Muscle of arm (tissue), 12 donors: ENCODE results near the gene ZNF649. TPM values are rescaled to one million over a fixed set of nuclear protein-coding genes. Genes with fewer than 3 reads are reported as not detected.
A peak's percentile ranks its signal among the peaks of the same experiment; 100 is the strongest.

Experiments
- DNase-seq: peaks from one replicate; pipeline ENCODE4 v3.0.0-alpha.2; 2013
- polyA plus RNA-seq, 12 donors: library from polyadenylated mRNA; unstranded; fragments of 120-200 nt; gene quantifications; one replicate each; pipeline ENCODE4 v1.2.1, GENCODE V29; 2013; ENCODE audit not compliant: insufficient read length in 12 of 12

ZNF649 gene
- polyA plus RNA-seq, 12 donors, result 9.4 to 18.7 (median 12.6) TPM; not detected in 1

GRCh38 chr19:51901860-51902259 lies 3.0 kb downstream of the ZNF649 start:
- no peak for DNase-seq

DNA sequence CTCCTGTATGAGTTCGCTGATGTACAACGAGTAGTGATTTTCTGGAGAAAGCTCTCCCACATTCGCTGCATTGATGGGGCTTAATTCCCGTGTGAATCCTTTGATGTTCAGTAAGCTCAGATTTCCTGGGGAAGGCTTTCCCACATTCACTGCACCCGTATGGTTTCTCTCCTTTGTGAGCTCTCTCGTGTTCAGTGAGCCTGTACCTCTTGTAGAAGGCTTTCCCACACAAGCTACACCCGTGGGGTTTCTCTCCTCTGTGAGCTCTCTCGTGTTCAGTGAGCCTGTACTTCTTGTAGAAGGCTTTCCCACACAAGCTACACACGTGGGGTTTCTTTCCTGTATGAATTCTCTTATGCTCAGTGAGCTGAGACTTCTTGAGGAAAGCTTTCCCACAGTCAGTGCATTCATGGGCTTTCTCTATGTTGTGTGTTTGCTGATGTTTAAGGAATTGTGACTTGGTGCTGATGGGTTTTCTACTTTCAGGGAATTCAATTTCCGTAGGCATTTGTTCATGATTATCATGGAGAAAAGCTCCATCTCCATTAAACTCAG lies 13.5 kb downstream of the ZNF649 start:
- no peak for DNase-seq

DNA sequence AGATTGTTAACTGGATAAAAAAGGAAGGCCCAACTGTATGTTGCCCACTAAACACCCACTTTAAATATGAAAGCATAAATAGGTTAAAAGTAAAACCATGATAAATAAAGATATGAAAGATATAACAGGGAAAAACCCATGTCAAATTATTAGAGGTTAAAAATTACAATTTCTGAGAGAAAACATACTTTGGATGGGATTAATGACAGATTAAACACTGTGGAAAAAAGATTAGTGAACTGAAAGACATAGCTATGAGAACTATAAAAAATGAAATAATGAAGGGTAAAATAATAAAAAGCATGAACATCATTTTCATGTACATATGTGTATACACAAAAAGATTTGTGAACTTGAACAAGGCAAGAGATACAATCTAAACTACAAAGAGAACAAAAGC lies 14.9 kb downstream of the ZNF649 start:
- DNase-seq, result no peak

- peak; percentile 94 for DNase-seq
Measured at GRCh38 chr19:51887522-51888498, 17.0 kb downstream of the ZNF649 start, which contains the start of gene ZNF577. Gene ZNF577 (minus strand): TSS chr19:51887951. CDS start chr19:51880382, 7,569 bp downstream.

- no peak for DNase-seq
Measured at GRCh38 chr19:51884713-51885112, 20.1 kb downstream of the ZNF649 start.

GRCh38 chr19:51882518-51882917 lies 22.3 kb downstream of the ZNF649 start:
- DNase-seq, result no peak

GRCh38 chr19:51873097-51873496 lies 31.7 kb downstream of the ZNF649 start:
- no peak for DNase-seq

- DNase-seq, result no peak
Measured at GRCh38 chr19:51861870-51862622, 42.8 kb downstream of the ZNF649 start.

Other genes with a start within 250 kb of the ZNF649 start
- gene SPACA6, start 211.7 kb downstream of the ZNF649 start, polyA plus RNA-seq, result 10 to 100 TPM in 2 of 12 donors, 1 to 10 TPM in 9, not detected in 1; 4.0 to 11.2 (median 7.4) TPM
- under 1 TPM in 7 of 12 donors, not detected in 5; 0.08 to 0.51 (median 0.15) TPM for gene HAS1, start 181.0 kb downstream of the ZNF649 start, polyA plus RNA-seq
- 1 to 10 TPM in 9 of 12 donors, under 1 TPM in 1, not detected in 2; 0.88 to 2.0 (median 1.6) TPM for gene FPR1, start 153.1 kb downstream of the ZNF649 start, polyA plus RNA-seq
- 1 to 10 TPM in 1 of 12 donors, under 1 TPM in 8, not detected in 3; 0.13 to 1.4 (median 0.24) TPM for gene FPR2, start 143.8 kb downstream of the ZNF649 start, polyA plus RNA-seq
- under 1 TPM in 10 of 12 donors, not detected in 2; 0.09 to 0.75 (median 0.34) TPM for gene FPR3, start 109.9 kb downstream of the ZNF649 start, polyA plus RNA-seq
- gene ZNF577, start 17.1 kb downstream of the ZNF649 start, polyA plus RNA-seq, result 10 to 100 TPM in 11 of 12 donors, not detected in 1; 13.5 to 33.5 (median 15.7) TPM
- gene ZNF613, start 22.5 kb upstream of the ZNF649 start, polyA plus RNA-seq, result 10 to 100 TPM in 1 of 12 donors, 1 to 10 TPM in 10, not detected in 1; 5.1 to 12.3 (median 6.7) TPM
- gene ZNF350, start 81.8 kb upstream of the ZNF649 start, polyA plus RNA-seq, result 10 to 100 TPM in 2 of 12 donors, 1 to 10 TPM in 9, not detected in 1; 4.5 to 12.6 (median 8.1) TPM
- gene ZNF615, start 103.2 kb upstream of the ZNF649 start, polyA plus RNA-seq, result 10 to 100 TPM in 9 of 12 donors, 1 to 10 TPM in 2, not detected in 1; 8.0 to 13.8 (median 11.3) TPM
- 10 to 100 TPM in 7 of 12 donors, 1 to 10 TPM in 4, not detected in 1; 8.2 to 11.5 (median 10.3) TPM for gene ZNF614, start 123.4 kb upstream of the ZNF649 start, polyA plus RNA-seq
- gene ZNF432, start 143.8 kb upstream of the ZNF649 start, polyA plus RNA-seq, result 10 to 100 TPM in 7 of 12 donors, 1 to 10 TPM in 4, not detected in 1; 8.4 to 18.4 (median 10.7) TPM
- 10 to 100 TPM in 9 of 12 donors, 1 to 10 TPM in 2, not detected in 1; 8.1 to 26.7 (median 13.4) TPM for gene ZNF841, start 190.7 kb upstream of the ZNF649 start, polyA plus RNA-seq
- 10 to 100 TPM in 9 of 12 donors, 1 to 10 TPM in 2, not detected in 1; 7.3 to 14.9 (median 10.5) TPM for gene ZNF616, start 234.9 kb upstream of the ZNF649 start, polyA plus RNA-seq